T-helper 1 cell treated with Interleukin-12 subunit alpha and Interleukin-12 subunit beta and Interleukin-4 antibody, amounts not matched to agents 30 μg/mL and 1 μg/mL, for 36 hours (primary cell): ENCODE results near the gene LDLRAD1.
"Not testable (repeated sequence)": the region's sequence is repeated elsewhere in the genome, so short reads cannot be mapped to it uniquely, and the experiment has no call there.

Experiments
- H3K27ac Mint-ChIP-seq: one replicate; pipeline ENCODE4 v1.8.0; 2021; ENCODE audit warnings: mild to moderate bottlenecking, mixed read lengths
- H3K27me3 Mint-ChIP-seq: one replicate; pipeline ENCODE4 v1.8.0; 2021; ENCODE audit warnings: low read depth, mixed read lengths
- H3K36me3 Mint-ChIP-seq: one replicate; pipeline ENCODE4 v1.8.0; 2021; ENCODE audit warnings: low read depth, mixed read lengths
- H3K4me1 Mint-ChIP-seq: one replicate; pipeline ENCODE4 v1.8.0; 2021; ENCODE audit warnings: low read depth, mixed read lengths
- H3K4me3 Mint-ChIP-seq: one replicate; pipeline ENCODE4 v1.8.0; 2021; ENCODE audit warnings: mild to moderate bottlenecking, moderate library complexity, mixed read lengths
- H3K9me3 Mint-ChIP-seq: one replicate; pipeline ENCODE4 v1.8.0; 2021; ENCODE audit warnings: mixed read lengths

LDLRAD1 gene

DNA sequence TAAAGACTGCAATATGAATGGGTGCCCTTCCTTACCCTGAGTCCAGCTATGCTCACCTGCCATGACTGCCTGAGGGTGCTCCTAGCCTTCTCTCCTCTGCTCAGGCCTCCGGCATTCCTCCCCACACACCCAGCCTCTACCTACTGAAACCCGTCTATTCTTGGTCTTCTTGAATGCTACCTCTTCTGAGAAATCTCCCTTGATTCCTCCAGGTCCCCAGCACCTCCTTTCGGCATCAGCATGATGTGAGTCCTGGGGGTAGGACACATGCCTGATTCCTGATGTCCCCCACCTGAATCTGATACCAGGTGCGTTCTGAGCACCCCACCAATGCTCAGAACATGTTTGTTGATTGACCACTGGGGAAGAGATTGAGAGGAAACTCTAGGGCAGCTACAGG is 8.6 kb downstream of the LDLRAD1 start:
- Mint-ChIP-seq H3K4me3 (no peak overlapping the region), H3K27ac (no peak overlapping the region), H3K36me3 (no peaks in the 10 kb centered on the region), H3K4me1 (no peaks in the 10 kb centered on the region), H3K9me3 (no peaks in the 10 kb centered on the region), H3K27me3 (peaks cover 9% of the 10 kb centered on the region)

DNA sequence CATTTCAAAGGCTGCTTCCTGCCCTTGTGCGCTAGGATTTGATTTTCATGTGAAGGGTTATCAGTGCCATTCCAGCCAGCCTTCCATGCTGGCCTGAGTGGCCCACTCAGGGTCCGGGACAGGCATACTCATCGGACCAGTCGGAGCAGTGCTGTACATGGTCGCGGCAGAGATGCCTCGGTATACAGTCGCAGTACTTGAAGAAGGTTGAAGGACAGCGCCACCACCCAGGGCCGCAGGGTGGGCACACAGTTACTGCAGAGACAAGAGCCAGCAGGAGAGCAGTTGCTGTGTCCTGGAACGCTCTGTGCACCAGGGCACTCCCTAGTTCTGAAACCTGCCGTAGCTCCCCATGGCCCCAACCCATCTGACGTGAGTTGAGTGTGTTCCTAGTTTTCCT is 9.1 kb downstream of the LDLRAD1 start:
- peaks cover 9% of the 10 kb centered on the region for H3K27me3 Mint-ChIP-seq
- no peak overlapping the region for H3K4me3 Mint-ChIP-seq
- no peaks in the 10 kb centered on the region for H3K36me3 Mint-ChIP-seq
- no peaks in the 10 kb centered on the region for H3K9me3 Mint-ChIP-seq
- H3K27ac Mint-ChIP-seq = no peak overlapping the region
- no peaks in the 10 kb centered on the region for H3K4me1 Mint-ChIP-seq

DNA sequence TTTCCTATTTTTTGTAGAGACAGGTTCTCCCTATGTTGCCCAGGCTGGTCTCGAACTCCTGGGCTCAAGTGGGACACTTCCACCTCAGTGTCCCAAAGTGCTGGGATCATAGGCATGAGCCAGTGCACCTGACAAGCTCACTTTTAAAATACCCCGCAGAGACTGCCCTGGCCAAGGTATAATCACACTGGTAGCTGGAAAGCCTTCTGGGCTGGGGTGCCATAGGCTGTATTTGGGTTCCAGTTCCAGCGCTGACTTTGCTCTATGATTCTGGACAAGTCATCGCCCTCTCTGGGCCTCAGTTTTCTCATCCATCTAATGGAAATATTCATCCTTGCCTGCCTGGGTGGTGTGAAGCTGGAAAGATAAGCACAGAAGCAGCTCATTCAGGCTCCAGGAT is 10.4 kb downstream of the LDLRAD1 start:
- Mint-ChIP-seq H3K9me3 (no peaks in the 10 kb centered on the region), H3K27ac (no peak overlapping the region), H3K36me3 (no peaks in the 10 kb centered on the region), H3K4me3 (no peak overlapping the region), H3K27me3 (peaks cover 5% of the 10 kb centered on the region), H3K4me1 (no peaks in the 10 kb centered on the region)

DNA sequence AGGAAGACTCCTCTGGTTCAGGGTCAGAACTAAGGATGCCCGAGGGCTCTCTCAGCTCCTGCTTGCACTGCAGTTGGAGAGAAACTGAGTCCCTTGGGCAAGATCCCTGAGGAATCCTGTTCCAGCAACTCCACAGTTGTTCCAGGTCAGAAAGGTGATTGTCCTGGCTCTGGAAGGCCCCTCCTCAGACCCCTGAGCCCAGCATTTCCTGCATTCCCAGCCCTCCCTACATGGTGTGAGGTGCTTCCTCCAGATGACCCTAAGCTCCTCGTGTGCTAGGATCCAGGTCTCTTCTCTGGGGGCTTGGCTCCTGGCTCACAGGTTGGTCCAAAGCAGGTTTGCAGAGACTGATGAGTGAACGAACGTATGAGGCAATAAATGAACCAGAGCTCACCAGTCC is 11.5 kb downstream of the LDLRAD1 start:
- Mint-ChIP-seq H3K9me3 (no peaks in the 10 kb centered on the region), H3K4me1 (no peaks in the 10 kb centered on the region), H3K27me3 (peaks cover 5% of the 10 kb centered on the region), H3K36me3 (no peaks in the 10 kb centered on the region), H3K27ac (no peak overlapping the region), H3K4me3 (no peak overlapping the region)

DNA sequence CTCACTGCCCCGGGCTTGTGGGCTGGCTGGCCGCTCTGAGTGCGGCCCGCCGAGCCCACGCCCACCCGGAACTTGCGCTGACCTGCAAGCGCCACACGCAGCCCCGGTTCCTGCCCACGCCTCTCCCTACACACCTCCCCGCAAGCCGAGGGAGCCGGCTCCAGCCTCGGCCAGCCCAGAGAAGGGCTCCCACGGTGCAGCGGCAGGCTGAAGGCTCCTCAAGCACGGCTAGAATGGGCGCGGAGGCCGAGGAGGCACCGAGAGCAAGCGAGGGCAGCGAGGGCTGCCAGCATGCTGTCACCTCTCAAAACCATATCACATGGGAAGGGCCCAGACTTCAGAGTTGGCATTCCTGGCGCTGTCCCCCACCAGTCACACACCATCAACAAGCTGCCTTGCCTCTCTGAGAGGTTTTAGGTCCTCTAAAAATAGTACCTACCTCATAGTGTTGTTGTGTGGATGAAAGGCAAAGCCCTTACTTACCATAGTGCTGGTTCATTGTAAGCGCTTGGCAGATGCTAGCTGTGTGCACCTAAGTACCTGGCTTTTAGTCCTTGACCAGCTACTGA is 13.4 kb downstream of the LDLRAD1 start:
- no peaks in the 10 kb centered on the region for H3K36me3 Mint-ChIP-seq
- H3K9me3 Mint-ChIP-seq = no peaks in the 10 kb centered on the region
- H3K4me3 Mint-ChIP-seq = no peak overlapping the region
- H3K27me3 Mint-ChIP-seq = peaks cover 5% of the 10 kb centered on the region
- no peak overlapping the region for H3K27ac Mint-ChIP-seq
- no peaks in the 10 kb centered on the region for H3K4me1 Mint-ChIP-seq

DNA sequence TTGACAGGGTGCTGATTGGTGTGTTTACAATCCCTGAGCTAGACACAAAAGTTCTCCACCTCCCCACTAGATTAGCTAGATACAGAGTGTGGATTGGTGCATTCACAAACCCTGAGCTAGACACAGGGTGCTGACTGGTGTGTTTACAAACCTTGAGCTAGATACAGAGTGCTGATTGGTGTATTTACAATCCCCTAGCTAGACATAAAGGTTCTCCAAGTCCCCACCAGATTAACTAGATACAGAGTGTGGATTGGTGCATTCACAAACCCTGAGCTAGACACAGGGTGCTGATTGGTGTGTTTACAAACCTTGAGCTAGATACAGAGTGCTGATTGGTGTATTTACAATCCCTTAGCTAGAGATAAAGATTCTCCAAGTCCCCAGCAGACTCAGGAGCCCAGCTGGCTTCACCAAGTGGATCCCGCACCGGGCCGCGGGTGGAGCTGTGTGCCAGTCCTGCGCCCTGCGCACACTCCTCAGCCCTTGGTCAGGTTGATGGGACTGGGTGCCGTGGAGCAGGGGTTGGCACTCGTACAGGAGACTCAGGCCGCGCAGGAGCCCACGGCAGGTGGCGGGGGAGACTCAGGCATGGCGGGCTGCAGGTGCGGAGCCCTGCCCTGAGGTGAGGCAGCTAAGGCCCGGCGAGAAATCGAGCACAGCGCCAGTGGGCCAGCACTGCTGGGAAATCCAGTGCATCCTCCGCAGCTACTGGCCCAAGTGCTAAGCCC is 14.1 kb downstream of the LDLRAD1 start:
- not testable (repeated sequence) for H3K27ac Mint-ChIP-seq, H3K36me3 Mint-ChIP-seq, H3K4me1 Mint-ChIP-seq, H3K9me3 Mint-ChIP-seq, H3K27me3 Mint-ChIP-seq, H3K4me3 Mint-ChIP-seq

DNA sequence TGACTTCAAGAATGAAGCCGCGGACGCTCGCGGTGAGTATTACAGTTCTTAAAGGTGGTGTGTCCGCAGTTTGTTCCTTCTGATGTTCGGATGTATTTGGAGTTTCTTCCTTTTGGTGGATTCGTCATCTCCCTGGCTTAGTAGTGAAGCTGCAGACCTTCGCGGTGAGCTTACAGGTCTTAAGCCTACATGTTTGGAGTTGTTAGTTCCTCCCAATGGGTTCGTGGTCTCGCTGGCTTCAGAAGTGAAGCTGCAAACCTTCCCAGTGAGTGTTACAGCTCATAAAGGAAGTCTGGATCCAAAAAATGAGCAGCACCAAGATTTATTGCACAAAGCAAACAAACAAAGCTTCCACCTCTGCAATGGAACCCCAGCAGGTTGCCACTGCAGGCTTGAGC is 14.7 kb downstream of the LDLRAD1 start:
- Mint-ChIP-seq H3K9me3 (no peaks in the 10 kb centered on the region), H3K4me3 (no peak overlapping the region)

DNA sequence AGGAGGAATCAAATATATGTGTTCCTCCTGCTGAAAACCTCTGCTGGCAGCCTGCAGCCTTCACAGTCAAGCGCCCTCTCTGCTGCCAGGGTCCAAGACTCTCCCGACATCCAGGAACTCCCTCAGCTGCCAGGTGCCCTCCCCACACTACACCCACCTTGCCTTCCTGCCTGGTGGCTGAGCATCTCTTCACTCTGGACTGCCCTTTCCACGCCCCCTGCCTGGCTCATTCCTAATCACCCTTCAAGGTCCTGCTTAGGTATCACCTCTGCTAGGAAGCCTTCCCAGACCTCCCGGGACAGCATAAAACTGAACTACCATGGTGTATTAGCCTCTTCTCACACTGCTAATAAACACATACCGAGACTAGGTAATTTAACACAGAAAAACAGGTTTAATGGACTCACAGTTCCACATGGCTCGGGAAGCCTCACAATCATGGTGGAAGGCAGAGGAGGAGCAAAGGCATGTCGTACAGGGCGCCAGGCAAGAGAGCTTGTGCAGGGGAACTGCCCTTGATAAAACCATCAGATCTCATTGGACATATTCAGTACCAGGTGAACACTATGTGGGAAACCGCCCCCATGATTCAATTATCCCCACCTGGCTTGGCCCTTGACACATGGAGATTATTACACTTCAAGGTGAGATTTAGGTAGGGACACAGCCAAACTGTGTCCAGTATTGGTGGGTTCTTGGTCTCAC is 15.3 kb downstream of the LDLRAD1 start:
- H3K27me3 Mint-ChIP-seq = peaks cover 5% of the 10 kb centered on the region
- H3K36me3 Mint-ChIP-seq = no peaks in the 10 kb centered on the region
- no peak overlapping the region for H3K27ac Mint-ChIP-seq
- H3K4me3 Mint-ChIP-seq = no peak overlapping the region
- no peaks in the 10 kb centered on the region for H3K4me1 Mint-ChIP-seq
- no peaks in the 10 kb centered on the region for H3K9me3 Mint-ChIP-seq

More for the DNA sequence above, 14.7 kb downstream of the LDLRAD1 start:
- Mint-ChIP-seq H3K36me3 (no peaks in the 10 kb centered on the region), H3K27ac (no peak overlapping the region), H3K27me3 (peaks cover 5% of the 10 kb centered on the region), H3K4me1 (no peaks in the 10 kb centered on the region)

DNA sequence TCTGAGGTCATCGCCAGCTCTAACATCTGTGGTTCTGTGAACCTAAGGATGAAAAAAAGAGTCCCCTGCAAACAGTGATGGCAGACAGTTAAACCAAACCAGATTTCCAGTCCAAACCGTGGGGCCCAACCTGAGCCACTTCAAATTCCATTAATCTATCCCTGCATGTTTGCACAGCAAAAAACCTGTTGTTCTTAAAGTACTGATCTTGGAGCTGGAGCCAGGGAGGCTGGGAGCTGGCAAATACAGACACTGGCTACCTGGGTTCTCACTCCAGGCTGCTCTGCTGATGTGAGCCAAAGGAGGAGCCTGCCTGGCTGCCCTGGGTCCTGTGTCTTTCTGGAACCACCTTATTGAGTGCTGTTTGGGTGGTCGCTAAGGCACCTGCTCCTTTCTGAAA is 16.4 kb downstream of the LDLRAD1 start:
- H3K27me3 Mint-ChIP-seq = peaks cover under 1% of the 10 kb centered on the region
- no peak overlapping the region for H3K4me3 Mint-ChIP-seq
- no peak overlapping the region for H3K27ac Mint-ChIP-seq
- H3K36me3 Mint-ChIP-seq = no peaks in the 10 kb centered on the region
- no peaks in the 10 kb centered on the region for H3K9me3 Mint-ChIP-seq
- no peaks in the 10 kb centered on the region for H3K4me1 Mint-ChIP-seq

DNA sequence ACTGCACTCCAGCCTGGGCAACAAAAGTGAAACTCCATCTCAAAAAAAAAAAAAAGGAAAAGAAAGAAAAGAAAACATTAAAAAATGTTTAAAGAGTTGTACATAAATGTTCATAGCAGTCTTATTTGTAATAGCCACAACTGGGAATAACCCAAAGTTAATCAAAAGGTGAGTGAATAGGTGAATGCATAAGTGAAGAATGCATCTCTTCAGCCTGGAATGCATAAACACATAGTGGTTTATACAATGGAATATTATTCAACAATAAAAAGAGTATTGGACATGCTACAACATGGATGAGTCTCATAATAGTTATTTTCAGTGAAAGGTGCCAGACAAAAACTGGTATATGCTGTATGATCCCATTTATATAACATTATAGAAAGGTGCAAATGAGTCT is 18.1 kb downstream of the LDLRAD1 start:
- no peaks in the 10 kb centered on the region for H3K9me3 Mint-ChIP-seq
- no peak overlapping the region for H3K27ac Mint-ChIP-seq
- H3K36me3 Mint-ChIP-seq = no peaks in the 10 kb centered on the region
- H3K4me1 Mint-ChIP-seq = no peaks in the 10 kb centered on the region
- H3K27me3 Mint-ChIP-seq = no peaks in the 10 kb centered on the region
- H3K4me3 Mint-ChIP-seq = no peak overlapping the region

DNA sequence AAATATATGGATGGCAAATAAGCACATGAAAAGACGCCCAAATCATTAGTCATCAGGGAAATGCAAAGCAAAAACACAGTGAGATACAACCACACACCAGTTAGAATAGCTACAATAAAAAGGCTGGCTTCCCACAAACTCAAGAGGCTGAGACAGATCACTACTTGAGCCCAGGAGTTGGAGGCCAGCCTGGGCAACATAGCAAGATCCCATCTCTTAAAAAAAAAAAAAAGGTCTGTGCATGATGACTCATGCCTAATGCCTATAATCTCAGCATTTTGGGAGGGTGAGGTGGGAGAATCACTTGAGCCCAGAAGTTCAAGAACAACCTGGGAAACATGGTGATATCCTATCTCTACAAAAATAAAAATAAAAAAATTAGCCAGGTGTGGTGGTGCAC is 19.8 kb downstream of the LDLRAD1 start:
- Mint-ChIP-seq H3K4me3 (no peak overlapping the region), H3K27ac (no peak overlapping the region), H3K36me3 (no peaks in the 10 kb centered on the region), H3K27me3 (no peaks in the 10 kb centered on the region), H3K9me3 (no peaks in the 10 kb centered on the region), H3K4me1 (no peaks in the 10 kb centered on the region)

DNA sequence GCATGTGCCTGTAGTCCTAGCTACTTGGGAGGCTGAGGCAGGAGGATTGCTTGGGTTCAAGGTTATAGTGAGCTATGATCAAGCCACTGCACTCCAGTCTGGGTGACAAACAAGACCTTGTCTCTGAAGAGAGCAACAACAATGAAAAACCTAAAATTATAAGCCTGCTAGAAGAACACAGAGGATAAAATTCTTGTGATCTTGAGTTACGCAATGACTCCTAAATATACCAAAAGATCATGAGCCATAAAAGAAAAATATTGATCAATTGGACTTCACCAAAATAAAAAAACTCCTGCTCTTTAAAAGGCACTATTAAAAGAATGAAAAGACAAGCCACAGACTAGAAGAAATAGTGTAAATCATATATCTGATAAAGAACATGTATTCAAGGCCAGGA is 22.3 kb downstream of the LDLRAD1 start:
- H3K36me3 Mint-ChIP-seq = no peaks in the 10 kb centered on the region
- H3K4me3 Mint-ChIP-seq = no peak overlapping the region
- H3K27me3 Mint-ChIP-seq = no peaks in the 10 kb centered on the region
- H3K9me3 Mint-ChIP-seq = no peaks in the 10 kb centered on the region
- no peaks in the 10 kb centered on the region for H3K4me1 Mint-ChIP-seq
- H3K27ac Mint-ChIP-seq = no peak overlapping the region

DNA sequence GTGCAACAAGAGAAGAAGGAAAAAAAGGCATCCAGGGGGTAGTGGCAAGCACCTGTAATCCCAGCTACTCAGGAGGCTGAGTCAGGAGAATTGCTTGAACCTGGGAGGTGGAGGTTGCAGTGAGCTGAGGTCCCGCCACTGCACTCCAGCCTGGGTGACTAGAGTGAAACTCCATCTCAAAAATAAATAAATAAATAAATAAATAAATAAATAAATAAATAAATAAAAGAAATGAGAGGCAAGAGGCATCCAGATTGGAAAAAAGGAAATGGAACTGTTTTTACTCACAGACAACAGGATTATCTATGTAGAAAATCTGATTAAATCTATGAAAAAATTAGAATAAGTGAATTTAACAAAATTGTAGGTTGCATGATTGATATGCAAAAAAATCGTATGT is 23.5 kb downstream of the LDLRAD1 start:
- not testable (repeated sequence) for H3K9me3 Mint-ChIP-seq, H3K27ac Mint-ChIP-seq, H3K27me3 Mint-ChIP-seq, H3K4me3 Mint-ChIP-seq, H3K36me3 Mint-ChIP-seq, H3K4me1 Mint-ChIP-seq

DNA sequence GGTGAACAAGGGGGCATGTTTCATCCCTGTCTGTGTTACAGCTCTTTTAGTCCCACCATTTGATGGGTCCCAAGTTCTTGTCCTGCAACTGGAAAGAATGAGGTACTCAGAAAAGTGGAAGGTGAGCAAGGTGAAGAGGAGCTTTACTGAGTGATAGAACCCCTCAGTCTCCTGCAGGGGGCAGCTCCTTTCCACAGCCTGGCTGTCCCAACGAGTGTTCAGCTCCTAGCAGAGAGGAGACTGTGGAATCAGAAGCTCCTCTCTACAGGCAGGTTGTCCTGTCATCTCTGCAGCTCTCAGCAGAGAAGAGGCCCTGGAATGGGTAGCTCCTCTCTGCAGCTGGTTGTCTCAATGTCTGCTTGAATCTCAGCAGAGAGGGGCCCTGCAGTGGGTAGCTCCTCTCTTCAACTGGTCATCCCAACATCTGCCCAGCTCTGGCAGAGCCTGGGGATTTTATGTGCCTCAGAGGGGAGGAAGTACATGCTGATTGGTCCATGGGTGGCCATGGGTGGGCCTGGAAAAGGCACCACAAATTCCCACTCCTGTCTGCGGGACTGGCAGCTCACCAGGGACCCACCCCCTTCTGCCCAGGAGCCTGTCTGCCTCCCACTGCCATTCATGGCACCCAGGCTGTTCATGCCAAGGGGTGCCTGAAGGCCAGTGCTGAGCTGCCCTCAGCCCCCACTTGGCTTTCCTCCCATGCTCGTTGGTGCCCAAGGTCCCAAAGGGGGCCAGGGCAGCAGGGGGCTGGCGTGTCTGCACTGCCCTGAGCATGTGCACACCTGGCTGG is 25.7 kb downstream of the LDLRAD1 start:
- Mint-ChIP-seq H3K4me3 (no peak overlapping the region), H3K36me3 (no peaks in the 10 kb centered on the region), H3K27me3 (no peaks in the 10 kb centered on the region), H3K9me3 (no peaks in the 10 kb centered on the region), H3K27ac (no peak overlapping the region), H3K4me1 (peaks cover 2% of the 10 kb centered on the region)

DNA sequence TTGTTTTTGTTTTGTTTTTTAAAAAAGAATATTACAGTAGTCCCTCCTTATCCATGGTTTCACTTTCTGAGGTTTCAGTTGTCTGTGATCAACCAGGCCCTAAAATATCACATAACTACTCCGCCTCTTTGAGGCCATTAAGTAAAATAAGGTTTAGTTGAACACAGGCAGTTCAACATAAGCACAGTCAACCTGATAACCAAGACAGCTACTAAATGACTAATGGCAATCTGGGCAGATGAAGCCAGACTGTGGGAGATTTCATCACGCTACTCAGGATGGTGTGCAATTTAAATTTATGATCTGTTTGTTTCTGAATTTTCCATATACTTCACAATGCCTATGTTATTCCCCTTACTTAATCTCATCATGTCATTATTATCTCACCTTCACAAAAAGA is 30.1 kb downstream of the LDLRAD1 start:
- Mint-ChIP-seq H3K4me3 (no peak overlapping the region), H3K27ac (no peak overlapping the region), H3K36me3 (no peaks in the 10 kb centered on the region), H3K9me3 (no peaks in the 10 kb centered on the region), H3K4me1 (peaks cover 2% of the 10 kb centered on the region), H3K27me3 (no peaks in the 10 kb centered on the region)
